ENCODE measurements around the gene SLC29A4.
"Not testable (repeated sequence)": the region's sequence is repeated elsewhere in the genome, so short reads cannot be mapped to it uniquely, and the experiment has no call there.

The SLC29A4 gene

DNA sequence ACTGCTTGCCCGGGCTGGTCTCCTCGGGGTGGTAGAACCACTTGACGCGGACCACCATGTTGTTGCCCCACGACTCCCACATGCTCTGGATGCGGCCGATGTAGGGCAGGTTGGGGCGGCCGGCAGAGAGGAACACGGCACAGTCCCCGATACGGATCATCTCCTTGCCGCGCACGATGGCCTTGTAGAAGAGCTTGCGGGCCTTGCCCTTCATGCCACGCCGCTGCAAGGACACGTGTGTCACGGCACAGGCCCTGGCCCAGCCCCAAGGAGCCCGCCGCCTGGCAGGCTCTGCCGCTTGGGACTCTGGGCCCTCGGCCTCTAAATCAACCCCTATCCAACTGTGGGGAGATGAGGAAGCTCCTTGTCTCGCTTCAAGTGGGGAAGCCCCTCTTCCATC, 26.4 kb downstream of the SLC29A4 start:
- Histone ChIP-seq H3K4me3 (ENCODE audit: low read depth in 1 of 2, low read length in 1 of 2) (no peak overlapping the region), H3K27me3 (no peaks in the 10 kb centered on the region), H3K27ac (no peak overlapping the region), H3K4me1 (ENCODE audit: control insufficient read depth in 1 of 2, insufficient read depth in 1 of 2, low read depth in 1 of 2, low read length in 1 of 2) (no peaks in the 10 kb centered on the region), H3K9me3 (no peaks in the 10 kb centered on the region), H3K36me3 (peaks cover 80% of the 10 kb centered on the region)
- TF ChIP-seq, protein P1, sequence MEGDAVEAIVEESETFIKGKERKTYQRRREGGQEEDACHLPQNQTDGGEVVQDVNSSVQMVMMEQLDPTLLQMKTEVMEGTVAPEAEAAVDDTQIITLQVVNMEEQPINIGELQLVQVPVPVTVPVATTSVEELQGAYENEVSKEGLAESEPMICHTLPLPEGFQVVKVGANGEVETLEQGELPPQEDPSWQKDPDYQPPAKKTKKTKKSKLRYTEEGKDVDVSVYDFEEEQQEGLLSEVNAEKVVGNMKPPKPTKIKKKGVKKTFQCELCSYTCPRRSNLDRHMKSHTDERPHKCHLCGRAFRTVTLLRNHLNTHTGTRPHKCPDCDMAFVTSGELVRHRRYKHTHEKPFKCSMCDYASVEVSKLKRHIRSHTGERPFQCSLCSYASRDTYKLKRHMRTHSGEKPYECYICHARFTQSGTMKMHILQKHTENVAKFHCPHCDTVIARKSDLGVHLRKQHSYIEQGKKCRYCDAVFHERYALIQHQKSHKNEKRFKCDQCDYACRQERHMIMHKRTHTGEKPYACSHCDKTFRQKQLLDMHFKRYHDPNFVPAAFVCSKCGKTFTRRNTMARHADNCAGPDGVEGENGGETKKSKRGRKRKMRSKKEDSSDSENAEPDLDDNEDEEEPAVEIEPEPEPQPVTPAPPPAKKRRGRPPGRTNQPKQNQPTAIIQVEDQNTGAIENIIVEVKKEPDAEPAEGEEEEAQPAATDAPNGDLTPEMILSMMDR (IDR thresholded peaks at IDR 0.05), result no peak

GRCh38 chr7:5310822-5311405, 28.2 kb downstream of the SLC29A4 start:
- H3K4me1 ChIP-seq (ENCODE audit: control insufficient read depth in 1 of 2, insufficient read depth in 1 of 2, low read depth in 1 of 2, low read length in 1 of 2), result no peaks in the 10 kb centered on the region
- peaks cover 98% of the 10 kb centered on the region for H3K36me3 ChIP-seq
- no peaks in the 10 kb centered on the region for H3K9me3 ChIP-seq
- TF ChIP-seq, protein P1 (IDR thresholded peaks at IDR 0.05), result no peak
- no peaks in the 10 kb centered on the region for H3K27me3 ChIP-seq
- H3K4me3 ChIP-seq (ENCODE audit: low read depth in 1 of 2, low read length in 1 of 2), result no peak overlapping the region
- no peak overlapping the region for H3K27ac ChIP-seq

DNA sequence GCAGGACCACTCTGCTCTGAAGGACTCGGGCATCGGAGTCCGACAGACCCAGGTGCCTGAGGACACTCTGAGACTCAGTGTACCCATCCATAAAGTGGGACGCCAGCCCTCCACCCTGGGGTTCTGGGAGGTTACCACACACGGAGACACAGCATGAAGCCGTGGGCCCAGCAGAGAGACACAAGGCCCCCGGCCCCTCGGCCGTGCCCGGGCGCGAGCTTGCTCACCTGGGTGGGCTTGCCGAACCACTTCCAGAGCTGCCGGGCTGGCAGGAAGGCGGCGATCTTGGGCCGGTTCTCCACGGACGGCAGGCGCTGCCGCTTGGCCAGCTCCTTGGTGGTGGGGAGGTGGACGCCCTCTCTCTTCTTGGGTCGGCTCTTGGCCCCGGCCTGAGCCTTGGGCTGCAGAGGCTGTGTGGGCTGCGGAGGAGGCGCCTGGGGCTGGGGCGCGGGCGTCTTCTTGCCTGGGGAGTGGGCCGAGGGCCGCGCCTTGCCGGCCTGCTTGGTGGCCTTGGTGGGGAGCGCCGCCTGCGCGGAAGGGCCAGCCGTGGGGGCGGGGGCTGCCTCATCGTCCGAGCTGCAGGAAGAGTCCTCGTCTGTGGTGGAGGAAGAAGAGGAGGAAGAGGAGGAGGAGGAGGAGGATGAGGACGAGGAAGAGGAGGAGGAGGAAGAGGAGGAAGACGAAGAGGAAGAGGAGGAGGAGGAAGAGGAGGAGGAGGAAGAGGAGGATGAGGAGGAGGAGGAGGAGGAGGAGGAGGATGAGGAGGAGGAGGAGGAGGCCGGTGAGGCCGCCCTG, 29.7 kb downstream of the SLC29A4 start:
- H3K27ac ChIP-seq; H3K4me3 ChIP-seq (ENCODE audit: low read depth in 1 of 2, low read length in 1 of 2); H3K27me3 ChIP-seq; H3K9me3 ChIP-seq; H3K4me1 ChIP-seq (ENCODE audit: control insufficient read depth in 1 of 2, insufficient read depth in 1 of 2, low read depth in 1 of 2, low read length in 1 of 2): not testable (repeated sequence)
- H3K36me3 ChIP-seq, result peaks cover 99% of the 10 kb centered on the region

- not testable (repeated sequence) for H3K27ac ChIP-seq; H3K4me1 ChIP-seq (ENCODE audit: control insufficient read depth in 1 of 2, insufficient read depth in 1 of 2, low read depth in 1 of 2, low read length in 1 of 2); H3K9me3 ChIP-seq; H3K4me3 ChIP-seq (ENCODE audit: low read depth in 1 of 2, low read length in 1 of 2); H3K27me3 ChIP-seq
- H3K36me3 ChIP-seq, result peaks cover 98% of the 10 kb centered on the region
These were observed 30.5 kb downstream of the SLC29A4 start for GRCh38 chr7:5313076-5313885.

GRCh38 chr7:5314864-5315263, 32.1 kb downstream of the SLC29A4 start:
- H3K27me3 ChIP-seq, result no peaks in the 10 kb centered on the region
- H3K27ac ChIP-seq, result no peak overlapping the region
- H3K4me1 ChIP-seq (ENCODE audit: control insufficient read depth in 1 of 2, insufficient read depth in 1 of 2, low read depth in 1 of 2, low read length in 1 of 2), result no peaks in the 10 kb centered on the region
- H3K9me3 ChIP-seq, result no peaks in the 10 kb centered on the region
- TF ChIP-seq, protein P1 (IDR thresholded peaks at IDR 0.05), result no peak
- no peak overlapping the region for H3K4me3 ChIP-seq (ENCODE audit: low read depth in 1 of 2, low read length in 1 of 2)
- peaks cover 93% of the 10 kb centered on the region for H3K36me3 ChIP-seq

DNA sequence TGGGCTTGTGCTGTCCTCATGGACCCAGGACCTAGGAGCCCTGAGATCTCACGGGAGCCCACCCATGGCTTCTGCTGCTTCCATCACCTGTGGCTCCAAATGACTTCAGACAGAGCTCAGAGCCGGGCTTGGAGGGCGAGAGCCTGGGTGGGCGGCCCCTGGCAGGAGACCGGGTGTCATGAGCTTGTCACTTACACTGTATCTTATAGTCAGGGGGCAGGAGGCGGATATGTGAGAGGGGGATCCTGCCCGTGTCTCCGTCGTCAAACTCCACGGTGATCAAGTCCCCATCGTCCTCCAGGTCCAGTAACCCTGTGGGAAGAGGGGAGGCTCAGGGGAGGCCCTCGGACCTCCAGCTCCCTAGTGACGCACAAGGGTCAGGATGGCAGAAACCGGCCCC, 33.0 kb downstream of the SLC29A4 start:
- peaks cover 93% of the 10 kb centered on the region for H3K36me3 ChIP-seq

GRCh38 chr7:5318613-5319012, 35.9 kb downstream of the SLC29A4 start:
- H3K36me3 ChIP-seq, result peaks cover 93% of the 10 kb centered on the region
- H3K9me3 ChIP-seq; H3K4me1 ChIP-seq (ENCODE audit: control insufficient read depth in 1 of 2, insufficient read depth in 1 of 2, low read depth in 1 of 2, low read length in 1 of 2); H3K27ac ChIP-seq; H3K4me3 ChIP-seq (ENCODE audit: low read depth in 1 of 2, low read length in 1 of 2); H3K27me3 ChIP-seq: not testable (repeated sequence)

More for the DNA sequence above, 33.0 kb downstream of the SLC29A4 start:
- TF ChIP-seq, protein P1 (IDR thresholded peaks at IDR 0.05), result no peak
- no peak overlapping the region for H3K27ac ChIP-seq
- H3K9me3 ChIP-seq, result no peaks in the 10 kb centered on the region
- no peaks in the 10 kb centered on the region for H3K27me3 ChIP-seq
- no peaks in the 10 kb centered on the region for H3K4me1 ChIP-seq (ENCODE audit: control insufficient read depth in 1 of 2, insufficient read depth in 1 of 2, low read depth in 1 of 2, low read length in 1 of 2)
- no peak overlapping the region for H3K4me3 ChIP-seq (ENCODE audit: low read depth in 1 of 2, low read length in 1 of 2)

Measured in neutrophil (primary cell).